HL-60/S4 (cell line): Measurements from ENCODE around the gene TMEM242.

Experiments used
- in situ Hi-C: fragments of 300-500 bp; cut with MboI; formaldehyde crosslinking; loops from 2 replicates; pipeline ENCODE4 v1.14.3; 2022; ENCODE audit warnings: low sequenced_read_pairs

The TMEM242 gene

GRCh38 chr6:157291356-157291755 lies 32.0 kb downstream of the TMEM242 start:
- in situ Hi-C loops, result no loop called here

- in situ Hi-C loops, result no loop called here
Measured at GRCh38 chr6:157290797-157291196, 32.5 kb downstream of the TMEM242 start.

- in situ Hi-C loops, result no loop called here
Measured at GRCh38 chr6:157289764-157290163, 33.6 kb downstream of the TMEM242 start.

GRCh38 chr6:157288575-157288974 lies 34.7 kb downstream of the TMEM242 start:
- in situ Hi-C loops, result no loop called here

- in situ Hi-C loops, result no loop called here
Measured at GRCh38 chr6:157287923-157288322, 35.4 kb downstream of the TMEM242 start.

GRCh38 chr6:157287247-157287850 lies 36.0 kb downstream of the TMEM242 start:
- in situ Hi-C loops, result no loop called here

GRCh38 chr6:157285422-157285779 lies 37.9 kb downstream of the TMEM242 start:
- in situ Hi-C loops, result no loop called here

GRCh38 chr6:157284738-157285421 lies 38.4 kb downstream of the TMEM242 start:
- in situ Hi-C loops, result no loop called here

GRCh38 chr6:157283900-157284737 lies 39.2 kb downstream of the TMEM242 start:
- in situ Hi-C loops, result no loop called here

GRCh38 chr6:157283330-157283898 lies 39.9 kb downstream of the TMEM242 start:
- in situ Hi-C loops, result no loop called here

- in situ Hi-C loops, result no loop called here
Measured at GRCh38 chr6:157282284-157282683, 41.0 kb downstream of the TMEM242 start.

GRCh38 chr6:157281570-157281969 lies 41.7 kb downstream of the TMEM242 start:
- in situ Hi-C loops, result no loop called here

- in situ Hi-C loops, result no loop called here
Measured at GRCh38 chr6:157280947-157281346, 42.4 kb downstream of the TMEM242 start.

- in situ Hi-C loops, result no loop called here
Measured at GRCh38 chr6:157280157-157280556, 43.2 kb downstream of the TMEM242 start.

GRCh38 chr6:157278171-157278570 lies 45.1 kb downstream of the TMEM242 start:
- in situ Hi-C loops, result no loop called here

GRCh38 chr6:157276731-157277130 lies 46.6 kb downstream of the TMEM242 start:
- in situ Hi-C loops, result no loop called here

GRCh38 chr6:157276134-157276532 lies 47.2 kb downstream of the TMEM242 start:
- in situ Hi-C loops, result no loop called here

GRCh38 chr6:157274471-157275226 lies 48.7 kb downstream of the TMEM242 start:
- in situ Hi-C loops, result no loop called here

GRCh38 chr6:157273756-157274470 lies 49.4 kb downstream of the TMEM242 start:
- in situ Hi-C loops, result no loop called here
